ENCODE measurements around the gene EID2. TPM values are rescaled to one million over a fixed set of nuclear protein-coding genes. Genes with fewer than 3 reads are reported as not detected.

The EID2 gene, protein sequence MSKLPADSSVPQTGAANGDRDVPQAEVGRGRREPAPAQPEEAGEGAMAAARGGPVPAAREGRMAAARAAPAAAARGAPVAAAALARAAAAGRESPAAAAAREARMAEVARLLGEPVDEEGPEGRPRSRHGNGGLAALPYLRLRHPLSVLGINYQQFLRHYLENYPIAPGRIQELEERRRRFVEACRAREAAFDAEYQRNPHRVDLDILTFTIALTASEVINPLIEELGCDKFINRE
- 10 to 100 TPM; 16.6 to 16.8 TPM for total RNA-seq
- polyA plus RNA-seq (ENCODE audit: insufficient read length in 6 of 6) = 10 to 100 TPM; 12.7 to 18.3 (median 15.0) TPM
- long read RNA-seq, donor 1, transcript EID2-201 (1 exons, 1,629 nt) = major isoform, 19 of 19 reads
- long read RNA-seq, donor 1, partial matches to known transcripts = 0 of 19 reads
- long read RNA-seq, donor 1, other reads (novel, unspliced or antisense) = 0 of 19 reads
- long read RNA-seq, donor 2, transcript EID2-201 (1 exons, 1,629 nt) = major isoform, 23 of 23 reads
- long read RNA-seq, donor 2, partial matches to known transcripts = 0 of 23 reads
- long read RNA-seq, donor 2, other reads (novel, unspliced or antisense) = 0 of 23 reads
- long read RNA-seq, donor 3, transcript EID2-201 (1 exons, 1,629 nt) = major isoform, 27 of 27 reads
- long read RNA-seq, donor 3, partial matches to known transcripts = 0 of 27 reads
- long read RNA-seq, donor 3, other reads (novel, unspliced or antisense) = 0 of 27 reads
- long read RNA-seq, donor 4 = 0 reads
- long read RNA-seq, donor 5, transcript EID2-201 (1 exons, 1,629 nt) = major isoform, 17 of 17 reads
- long read RNA-seq, donor 5, partial matches to known transcripts = 0 of 17 reads
- long read RNA-seq, donor 5, other reads (novel, unspliced or antisense) = 0 of 17 reads
- long read RNA-seq, donor 6, transcript EID2-201 (1 exons, 1,629 nt) = major isoform, 24 of 24 reads
- long read RNA-seq, donor 6, partial matches to known transcripts = 0 of 24 reads
- long read RNA-seq, donor 6, other reads (novel, unspliced or antisense) = 0 of 24 reads
- long read RNA-seq, donor 7, transcript EID2-201 (1 exons, 1,629 nt) = major isoform, 8 of 8 reads
- long read RNA-seq, donor 7, partial matches to known transcripts = 0 of 8 reads
- long read RNA-seq, donor 7, other reads (novel, unspliced or antisense) = 0 of 8 reads
- long read RNA-seq, donor 8, transcript EID2-201 (1 exons, 1,629 nt) = major isoform, 17 of 17 reads
- long read RNA-seq, donor 8, partial matches to known transcripts = 0 of 17 reads
- long read RNA-seq, donor 8, other reads (novel, unspliced or antisense) = 0 of 17 reads
- long read RNA-seq, donor 9, partial matches to known transcripts = 0 of 1 reads
- long read RNA-seq, donor 9, other reads (novel, unspliced or antisense) = 0 of 1 reads
- long read RNA-seq, donor 10, partial matches to known transcripts = 0 of 1 reads
- long read RNA-seq, donor 10, other reads (novel, unspliced or antisense) = 0 of 1 reads
- long read RNA-seq, donor 11 = 0 reads
- long read RNA-seq, donor 12, transcript EID2-201 (1 exons, 1,629 nt) = major isoform, 11 of 11 reads
- long read RNA-seq, donor 12, partial matches to known transcripts = 0 of 11 reads
- long read RNA-seq, donor 12, other reads (novel, unspliced or antisense) = 0 of 11 reads

GRCh38 chr19:39539518-39540332 is at the start of gene EID2:
Gene EID2 (minus strand): TSS chr19:39540161. CDS start chr19:39540079, 82 bp downstream.
- intact Hi-C loops (cut with DNase I) = loop anchor here in 1 of 2 donors (10.0 kb wide), 1 partner anchor 65 kb away; no protein-coding TSS in a partner anchor
- no peaks in the 10 kb centered on the region for H3K9me3 ChIP-seq

DNA sequence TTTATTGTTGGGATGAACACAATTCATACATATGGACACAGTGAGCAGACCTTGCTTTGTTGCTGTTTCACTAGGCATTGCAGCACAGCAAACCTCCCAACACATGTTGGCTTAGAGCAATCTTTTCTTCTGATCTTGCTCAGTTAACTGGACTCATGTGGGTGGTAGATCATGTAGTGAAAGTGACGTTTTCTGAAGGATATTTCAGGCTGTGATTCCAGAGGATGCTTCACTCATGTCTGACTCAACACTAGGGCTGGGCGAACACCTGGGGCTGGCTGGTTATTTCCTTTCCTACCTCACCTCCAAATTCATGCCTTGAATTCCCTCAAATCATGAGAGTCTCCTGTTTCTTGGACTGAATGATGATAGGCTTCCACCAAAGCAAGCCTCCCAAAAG is 48.1 kb upstream of the EID2 start:
- DNase-seq (no peak), ATAC-seq (no peak)
- H3K27ac ChIP-seq = no peak overlapping the region
- no peaks in the 10 kb centered on the region for H3K36me3 ChIP-seq
- intact Hi-C loops (cut with DNase I) = no loop called here
- peaks cover 0 to 27% of the 10 kb centered on the region in 2 donors for H3K27me3 ChIP-seq
- TF ChIP-seq CTCF (IDR thresholded peaks at IDR 0.05) = no peak
- no peak overlapping the region for H3K4me3 ChIP-seq
- no peaks in the 10 kb centered on the region for H3K9me3 ChIP-seq
- H3K4me1 ChIP-seq = no peaks in the 10 kb centered on the region

More at GRCh38 chr19:39539518-39540332, at the start of gene EID2:
- H3K27ac ChIP-seq = peak within 1 kb of the TSS; percentile 90 to 93
- peak; percentile 84 to 92 for TF ChIP-seq CTCF (IDR thresholded peaks at IDR 0.05)
- H3K4me3 ChIP-seq = peak within 1 kb of the TSS; percentile 68 to 73
- peak; percentile 97 for ATAC-seq
- no peaks in the 10 kb centered on the region for H3K27me3 ChIP-seq
- H3K36me3 ChIP-seq = no peaks in the 10 kb centered on the region
- peak; percentile 95 to 97 (median 96) for DNase-seq
- H3K4me1 ChIP-seq = peaks cover 10 to 29% of the 10 kb centered on the region in 2 donors

DNA sequence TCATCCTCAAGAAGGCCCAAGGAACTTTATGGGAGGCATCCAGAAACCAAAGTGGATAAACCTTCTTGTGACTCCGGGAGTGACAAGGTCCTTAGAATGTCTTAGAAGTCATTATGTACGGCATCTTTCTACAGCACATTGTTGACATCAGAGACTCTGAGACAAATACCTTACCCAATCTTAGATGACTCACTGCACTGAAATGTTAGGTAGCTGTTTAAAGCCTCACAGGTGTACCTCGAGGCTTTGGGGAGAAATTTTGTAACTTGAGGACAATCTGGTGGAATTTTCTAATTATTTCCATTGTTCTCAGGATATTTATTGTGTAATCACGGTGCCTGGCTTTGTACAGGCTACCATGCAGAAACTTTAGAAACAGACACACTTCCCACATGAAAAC is 47.5 kb upstream of the EID2 start:
- Histone ChIP-seq H3K27me3 (peaks cover 0 to 27% of the 10 kb centered on the region in 2 donors), H3K9me3 (no peaks in the 10 kb centered on the region), H3K27ac (no peak overlapping the region), H3K4me1 (no peaks in the 10 kb centered on the region), H3K36me3 (no peaks in the 10 kb centered on the region), H3K4me3 (no peak overlapping the region)
- no peak for TF ChIP-seq CTCF (IDR thresholded peaks at IDR 0.05)
- no peak for ATAC-seq
- intact Hi-C loops (cut with DNase I) = no loop called here
- DNase-seq = no peak
